Measurements from ENCODE around the gene ITM2B.

DNA sequence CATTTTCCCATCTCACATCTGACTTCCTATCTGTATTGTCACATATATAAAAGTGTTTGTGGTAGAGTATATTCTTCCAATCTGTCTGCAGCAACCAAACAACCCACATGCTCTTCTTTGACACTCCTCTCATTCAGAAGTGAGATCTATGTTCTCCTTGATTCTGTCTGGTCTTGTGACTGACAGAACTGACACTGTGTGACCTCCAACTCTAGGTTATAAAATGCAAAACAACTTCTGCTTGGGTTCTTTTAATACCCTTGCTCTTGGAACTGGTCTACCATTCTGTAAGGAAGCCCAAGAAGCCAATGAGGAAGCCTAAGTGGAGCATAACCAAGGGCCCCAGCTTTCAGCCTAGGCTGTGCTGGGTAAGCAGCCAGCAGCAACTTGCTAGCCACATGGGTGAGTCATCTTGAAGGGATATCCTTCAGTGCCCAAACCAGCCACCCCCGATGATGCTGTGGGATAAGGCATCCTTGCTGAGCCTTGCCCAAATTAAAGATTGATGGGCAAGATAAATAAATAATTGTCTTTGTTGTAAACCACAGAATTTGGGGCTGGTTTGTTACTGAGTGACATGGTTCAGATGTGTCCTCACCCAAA is 18.4 kb upstream of the ITM2B start:
- TF ChIP-seq, protein P1, sequence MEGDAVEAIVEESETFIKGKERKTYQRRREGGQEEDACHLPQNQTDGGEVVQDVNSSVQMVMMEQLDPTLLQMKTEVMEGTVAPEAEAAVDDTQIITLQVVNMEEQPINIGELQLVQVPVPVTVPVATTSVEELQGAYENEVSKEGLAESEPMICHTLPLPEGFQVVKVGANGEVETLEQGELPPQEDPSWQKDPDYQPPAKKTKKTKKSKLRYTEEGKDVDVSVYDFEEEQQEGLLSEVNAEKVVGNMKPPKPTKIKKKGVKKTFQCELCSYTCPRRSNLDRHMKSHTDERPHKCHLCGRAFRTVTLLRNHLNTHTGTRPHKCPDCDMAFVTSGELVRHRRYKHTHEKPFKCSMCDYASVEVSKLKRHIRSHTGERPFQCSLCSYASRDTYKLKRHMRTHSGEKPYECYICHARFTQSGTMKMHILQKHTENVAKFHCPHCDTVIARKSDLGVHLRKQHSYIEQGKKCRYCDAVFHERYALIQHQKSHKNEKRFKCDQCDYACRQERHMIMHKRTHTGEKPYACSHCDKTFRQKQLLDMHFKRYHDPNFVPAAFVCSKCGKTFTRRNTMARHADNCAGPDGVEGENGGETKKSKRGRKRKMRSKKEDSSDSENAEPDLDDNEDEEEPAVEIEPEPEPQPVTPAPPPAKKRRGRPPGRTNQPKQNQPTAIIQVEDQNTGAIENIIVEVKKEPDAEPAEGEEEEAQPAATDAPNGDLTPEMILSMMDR (conservative IDR thresholded peaks at IDR 0.05; ENCODE audit: low read depth, low read length): no peak
- no peak for TF ChIP-seq EZH2 (IDR thresholded peaks at IDR 0.05; ENCODE audit: low read length, unreplicated experiment)
